ENCODE measurements around the gene CHD9NB.
"Not testable (repeated sequence)": the region's sequence is repeated elsewhere in the genome, so short reads cannot be mapped to it uniquely, and the experiment has no call there.

The CHD9NB gene

DNA sequence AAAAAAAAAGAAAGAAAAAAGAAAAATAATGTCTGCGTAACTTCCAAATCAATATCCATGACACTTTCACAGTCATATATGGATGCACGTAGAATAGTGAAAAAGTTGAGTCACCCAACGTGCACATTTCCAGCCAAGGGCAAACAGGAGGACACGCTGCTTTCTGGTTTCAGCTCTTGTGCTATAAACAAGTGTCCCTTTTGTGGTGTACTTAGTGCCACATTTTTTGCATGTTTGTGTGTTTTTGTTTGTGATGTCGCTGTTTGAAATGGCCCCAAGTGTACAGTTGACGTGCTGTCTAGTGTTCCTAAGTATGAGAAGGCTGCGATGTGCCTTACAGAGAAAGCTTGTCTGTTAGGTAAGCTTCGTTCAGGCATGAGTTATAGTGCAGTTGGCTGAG is 5.0 kb upstream of the CHD9NB start:
- DNase-seq (ENCODE audit: low read depth in 2 of 2): no peak

DNA sequence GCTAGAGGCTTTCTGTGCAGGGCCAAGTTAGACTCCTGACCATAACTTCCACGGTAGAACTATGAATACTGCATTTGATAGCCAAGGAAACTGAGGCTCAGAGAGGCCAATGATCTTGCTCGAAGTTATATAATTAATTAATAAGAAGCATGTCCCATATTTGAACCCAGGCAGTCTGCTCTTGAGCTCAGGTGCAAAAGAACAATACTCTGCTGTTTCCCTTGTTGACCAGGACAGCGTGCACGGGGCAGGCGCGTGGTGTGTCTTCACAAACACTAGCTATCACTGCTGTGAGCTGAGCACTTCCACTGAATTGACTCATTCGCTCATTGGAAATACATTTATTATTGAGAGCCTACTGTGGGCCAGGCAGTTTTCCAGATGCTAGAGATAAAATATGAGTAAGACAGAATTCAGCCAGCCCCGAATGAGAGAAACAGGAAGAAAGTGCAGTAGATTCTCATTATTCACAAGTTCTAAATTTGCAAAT is 3.7 kb upstream of the CHD9NB start:
- no peak for DNase-seq (ENCODE audit: low read depth in 2 of 2)

DNA sequence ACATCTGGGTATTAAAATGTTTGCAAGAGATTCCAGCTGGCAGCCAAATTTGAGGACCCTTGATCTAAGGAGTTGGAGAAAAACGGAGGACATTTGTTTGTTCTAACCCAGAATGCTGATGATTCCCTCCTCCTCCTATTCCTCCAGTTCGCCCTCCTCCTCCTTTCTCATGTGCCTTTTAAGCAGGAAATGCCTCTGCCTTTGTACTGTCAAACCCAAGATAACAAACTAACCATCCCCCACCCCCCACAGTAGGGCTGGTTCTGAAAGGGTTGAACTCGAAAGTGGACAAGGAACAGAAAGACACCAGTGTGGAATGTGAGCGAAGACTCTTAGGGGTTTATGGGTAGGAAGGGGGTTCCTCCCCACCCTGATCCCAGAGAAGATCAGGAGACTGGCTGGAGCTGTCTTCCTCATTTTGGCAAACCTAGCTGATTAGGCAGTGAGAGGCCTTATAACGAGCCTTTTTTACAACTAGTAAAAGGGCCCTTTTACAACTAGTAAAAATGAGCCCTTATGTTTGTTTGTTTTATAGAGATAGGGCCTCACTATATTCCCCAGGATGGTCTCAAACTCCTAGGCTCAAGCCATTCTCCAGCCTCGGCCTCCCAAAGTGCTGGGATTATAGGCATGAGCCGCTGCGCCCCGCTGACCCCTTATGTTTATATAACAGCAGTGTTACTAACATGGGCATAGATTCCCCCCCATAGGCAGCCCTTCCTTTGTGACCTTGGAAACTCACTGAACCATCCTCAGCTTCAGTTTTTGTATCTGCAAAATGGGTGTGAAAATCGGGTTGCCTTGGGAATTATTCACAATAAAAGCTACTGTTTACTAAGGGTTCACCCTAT is 3.1 kb upstream of the CHD9NB start:
- DNase-seq (ENCODE audit: low read depth in 2 of 2): no peak

DNA sequence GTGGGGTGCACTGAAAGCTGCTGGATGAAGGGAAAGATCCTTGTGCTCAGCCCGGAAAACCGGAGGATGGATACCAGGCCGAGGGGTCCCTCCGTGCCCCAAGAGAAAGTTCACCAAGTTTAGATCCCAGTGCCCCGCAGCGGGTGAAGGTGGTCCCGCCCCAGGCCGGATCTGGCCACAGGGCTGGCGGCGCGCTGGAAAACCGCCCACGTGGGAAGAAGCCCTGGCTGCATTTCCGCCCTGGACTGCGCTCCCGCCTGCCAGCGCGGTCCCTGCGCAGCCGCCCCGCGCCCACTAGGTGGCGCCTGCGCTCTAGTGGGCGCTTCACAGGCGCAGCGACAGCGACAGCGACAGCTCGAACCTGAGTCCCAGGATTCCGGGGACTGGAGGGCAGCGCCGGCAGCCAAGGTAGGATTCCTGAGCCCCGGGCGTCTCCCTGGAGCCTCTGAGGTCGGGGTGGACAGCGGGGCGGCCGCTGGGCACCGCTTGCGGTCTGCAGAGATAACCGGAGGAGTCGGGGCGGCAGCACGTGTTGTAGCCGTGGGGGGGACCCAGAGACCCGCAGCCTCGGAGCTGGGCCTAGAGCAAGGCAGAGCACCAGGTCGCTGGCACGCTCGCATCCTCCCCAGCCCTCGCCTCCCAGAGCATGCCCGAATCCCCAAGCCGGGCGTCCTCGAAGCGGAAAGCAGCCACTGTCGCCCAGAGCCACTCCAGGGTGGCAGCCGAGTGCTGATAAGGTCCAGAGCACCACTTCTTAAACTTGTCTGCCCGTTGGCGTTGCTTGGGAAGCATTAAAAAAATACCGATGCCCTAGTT is 2.2 kb upstream of the CHD9NB start, which contains the start of gene CHD9:
TSS of gene CHD9 (plus strand) at position 322 of the 816 bp plus-strand sequence. CDS start 101,099 bp downstream, outside the sequence.
- DNase-seq (ENCODE audit: low read depth in 2 of 2): peak; percentile 51 to 55

DNA sequence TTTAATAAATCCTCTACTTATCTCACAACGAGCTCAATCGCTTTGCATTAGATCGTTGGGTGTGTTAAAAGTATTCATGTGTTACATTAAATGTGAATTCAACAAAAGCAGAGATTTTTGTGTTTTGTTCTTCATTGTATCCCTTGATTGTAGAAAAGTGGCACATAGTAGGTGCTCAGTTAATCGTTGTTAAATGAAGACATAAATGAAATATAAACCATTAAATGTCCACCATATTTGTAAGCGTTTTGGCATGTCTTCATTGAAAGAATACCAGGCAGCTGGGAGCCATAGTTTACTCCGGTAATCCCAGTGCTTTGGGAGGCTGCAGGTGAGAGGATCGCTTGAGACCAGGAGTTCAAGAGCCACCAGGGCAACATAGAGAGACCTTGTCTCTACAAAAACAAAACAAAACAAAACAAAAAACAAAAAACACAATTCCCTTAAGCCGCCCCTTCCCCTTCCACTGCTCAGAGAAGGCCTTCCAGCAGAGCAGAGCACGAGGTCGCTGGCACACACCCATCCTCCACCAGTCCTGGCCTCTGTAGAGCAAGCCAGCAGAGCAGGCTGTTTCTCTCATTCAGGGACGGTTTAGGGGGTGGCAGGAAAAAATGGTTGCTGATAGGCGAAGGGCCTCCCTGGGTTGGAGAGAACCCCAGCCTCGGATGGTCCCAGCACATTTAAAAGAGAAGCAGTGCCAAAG is 1.4 kb upstream of the CHD9NB start:
- peak; percentile 12 to 17 for DNase-seq (ENCODE audit: low read depth in 2 of 2)

DNA sequence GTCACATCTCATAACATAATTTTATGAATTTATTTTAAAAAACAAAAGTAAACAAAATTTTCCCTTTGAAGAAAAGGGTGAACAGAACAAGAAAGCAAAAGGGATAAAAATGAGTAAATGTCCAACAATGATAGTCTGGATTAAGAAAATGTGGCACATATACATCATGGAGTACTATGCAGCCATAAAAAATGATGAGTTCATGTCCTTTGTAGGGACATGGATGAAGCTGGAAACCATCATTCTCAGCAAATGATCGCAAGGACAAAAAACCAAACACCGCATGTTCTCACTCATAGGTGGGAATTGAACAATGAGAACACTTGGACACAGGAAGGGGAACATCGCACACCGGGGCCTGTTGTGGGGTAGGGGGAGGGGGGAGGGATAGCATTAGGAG is 1.4 kb downstream of the CHD9NB start:
- DNase-seq (ENCODE audit: low read depth in 2 of 2): not testable (repeated sequence)

DNA sequence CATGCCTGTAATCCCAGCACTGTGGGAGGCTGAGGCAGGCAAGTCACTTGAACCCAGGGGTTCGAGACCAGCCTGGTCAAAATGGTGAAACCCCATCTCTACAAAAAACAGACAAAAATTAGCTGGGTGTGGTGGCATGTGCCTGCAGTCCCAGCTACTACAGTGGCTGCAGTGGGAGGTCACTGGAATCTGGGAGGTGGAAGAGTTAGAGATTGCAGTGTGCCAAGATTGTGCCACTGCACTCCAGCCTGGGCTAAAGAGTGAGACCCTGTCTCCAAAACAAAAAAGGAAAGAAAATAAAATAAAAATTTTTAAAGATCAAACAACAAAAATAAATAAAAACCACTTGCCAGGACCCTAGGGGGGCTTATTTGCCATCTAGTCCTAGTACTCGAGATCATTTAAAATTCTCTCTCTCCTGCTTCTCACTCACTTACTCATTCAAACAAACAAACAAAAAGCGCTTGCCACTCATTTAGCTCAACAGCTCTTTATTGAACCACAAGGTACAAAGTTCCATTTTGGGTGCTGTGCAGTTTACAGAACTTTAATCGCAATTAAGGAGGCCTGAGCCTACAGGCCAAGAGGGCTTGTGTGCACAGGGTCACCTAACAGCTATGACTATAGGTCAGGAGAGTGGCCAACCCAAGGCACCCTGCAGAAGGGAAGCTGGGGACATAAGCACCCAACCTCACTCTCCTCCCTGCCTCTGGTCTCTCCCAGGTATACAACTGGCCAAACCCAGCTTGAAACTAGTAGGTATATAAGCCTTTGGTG is 4.4 kb downstream of the CHD9NB start:
- no peak for DNase-seq (ENCODE audit: low read depth in 2 of 2)

DNA sequence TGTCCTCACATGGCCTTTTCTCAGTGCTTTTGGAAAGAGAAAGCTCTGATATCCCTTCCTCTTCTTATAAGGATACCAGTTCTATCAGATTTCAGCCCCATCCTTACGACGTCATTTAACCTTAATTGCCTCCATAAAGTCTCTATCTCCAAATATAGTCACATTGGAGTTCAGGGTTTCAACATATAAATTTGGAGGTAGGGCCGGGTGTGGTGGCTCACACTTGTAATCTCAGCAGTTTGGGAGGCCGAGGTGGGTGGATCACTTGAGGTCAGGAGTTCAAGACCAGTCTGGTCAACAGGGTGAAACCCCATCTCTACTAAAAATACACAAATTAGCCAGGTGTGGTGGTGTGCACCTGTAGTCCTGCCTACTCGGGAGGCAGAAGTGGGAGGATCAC is 5.2 kb downstream of the CHD9NB start:
- DNase-seq (ENCODE audit: low read depth in 2 of 2): not testable (repeated sequence)

DNA sequence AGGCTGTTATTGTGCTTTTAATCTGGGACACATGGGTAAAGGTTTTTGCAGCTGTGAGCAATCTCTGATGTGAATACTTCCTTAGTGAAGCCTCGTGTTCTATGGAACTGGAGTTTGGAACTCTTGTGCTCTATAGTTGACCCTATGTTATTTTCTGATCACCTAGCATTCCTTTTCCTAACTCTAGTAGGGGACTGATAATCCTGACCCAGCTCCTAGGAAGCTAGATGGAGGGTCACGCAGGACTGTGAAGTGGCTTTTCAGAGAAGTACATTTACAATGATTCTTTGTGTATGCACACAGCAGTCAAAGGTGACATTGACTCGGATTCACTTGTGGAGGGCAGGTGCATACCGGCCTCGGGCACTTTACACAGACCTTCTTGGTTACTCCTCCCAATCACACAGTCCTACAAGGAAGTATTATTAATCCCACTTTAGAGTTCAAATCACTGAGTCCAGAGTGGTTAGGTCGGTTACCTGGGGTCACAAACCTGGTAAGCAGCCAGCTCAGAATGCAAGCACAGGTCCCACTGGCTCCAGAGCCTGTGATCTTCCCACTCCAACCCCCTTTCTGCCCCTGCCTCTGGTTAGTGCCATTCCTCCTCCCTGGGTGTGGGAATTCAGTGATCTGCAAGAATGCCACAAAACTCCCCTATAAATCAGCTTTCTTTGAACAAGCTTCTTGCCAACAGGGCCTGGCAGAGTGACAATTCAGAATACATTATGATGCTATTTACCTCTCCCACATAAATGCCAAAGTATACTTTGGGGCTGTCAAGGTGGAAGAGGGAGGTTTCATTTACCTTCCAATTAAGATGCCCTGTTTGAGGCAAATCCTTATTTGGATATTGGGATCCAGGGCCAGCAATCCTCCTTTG is 7.1 kb downstream of the CHD9NB start:
- DNase-seq (ENCODE audit: low read depth in 2 of 2): no peak

DNA sequence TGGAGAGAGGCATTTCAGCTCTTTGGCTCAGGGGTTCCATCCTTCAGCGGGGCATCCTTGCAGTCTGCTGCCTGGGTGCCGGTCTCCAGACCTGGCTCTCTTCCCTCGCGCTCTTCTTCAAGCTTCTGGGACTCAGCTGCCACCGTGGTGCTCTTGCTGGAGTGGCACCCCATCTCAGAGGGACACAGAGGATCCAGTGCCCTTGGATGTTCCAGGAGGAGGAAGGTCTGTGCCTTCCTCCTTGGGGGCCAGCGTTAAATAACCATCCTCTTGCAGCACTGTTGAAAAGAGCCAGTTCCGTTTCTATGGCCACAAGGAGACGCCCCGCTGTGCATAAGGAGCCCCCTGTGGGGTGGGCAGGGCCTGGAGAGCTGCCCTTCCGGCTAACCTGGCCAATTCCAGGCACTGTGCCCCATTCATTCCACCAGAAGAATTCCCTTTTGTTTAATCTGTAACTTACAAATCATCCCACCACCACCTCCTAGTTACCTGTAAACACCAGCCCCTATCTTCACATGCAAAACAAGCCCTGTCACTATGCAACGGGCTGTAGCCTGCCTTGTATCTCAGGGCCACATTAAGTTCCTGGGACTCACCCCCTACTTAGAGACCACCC is 8.6 kb downstream of the CHD9NB start:
- no peak for DNase-seq (ENCODE audit: low read depth in 2 of 2)

DNA sequence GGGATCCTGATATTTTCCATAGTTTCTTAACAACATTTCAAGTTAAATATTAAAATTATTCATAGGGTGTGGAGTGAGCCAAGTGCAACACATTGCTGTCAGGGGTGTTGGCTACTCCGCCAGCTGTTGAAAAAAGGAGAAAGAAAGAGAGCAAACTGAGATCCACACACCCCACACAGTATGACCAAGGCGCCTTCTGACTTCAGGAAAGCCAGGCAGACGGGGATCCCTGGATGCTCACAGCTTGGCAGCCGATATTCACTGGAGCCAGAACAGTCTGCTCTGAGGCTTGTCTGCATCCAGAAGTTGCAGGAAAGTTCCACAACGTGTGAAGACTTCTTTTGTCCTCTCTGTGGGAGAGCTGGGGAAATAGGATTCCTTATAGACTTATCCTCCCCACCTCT is 9.3 kb downstream of the CHD9NB start:
- DNase-seq (ENCODE audit: low read depth in 2 of 2): no peak

DNA sequence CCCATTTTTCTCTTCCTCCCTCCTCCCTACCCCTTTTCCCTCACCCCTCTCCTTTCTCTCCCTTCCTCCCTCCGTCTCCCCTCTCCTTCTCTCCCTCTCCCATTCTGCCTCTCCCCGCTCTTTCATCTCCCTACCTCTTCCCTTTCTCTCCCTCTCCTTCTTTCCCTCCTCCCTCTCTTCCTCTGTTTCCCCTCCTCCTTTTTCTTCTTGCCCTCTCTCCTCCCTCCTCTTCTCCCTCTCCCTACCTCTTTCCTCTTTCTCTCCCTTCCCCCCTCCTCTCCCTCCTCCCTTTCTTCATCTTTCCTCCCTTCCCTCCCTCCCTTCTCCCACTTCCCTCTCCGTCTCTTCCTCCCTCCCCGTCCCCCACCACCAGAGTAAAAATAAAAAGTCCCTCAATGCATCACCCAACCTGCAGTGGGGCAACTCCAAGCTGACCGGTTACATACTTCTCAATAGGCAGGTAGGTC is 10.4 kb downstream of the CHD9NB start:
- DNase-seq (ENCODE audit: low read depth in 2 of 2): no peak

DNA sequence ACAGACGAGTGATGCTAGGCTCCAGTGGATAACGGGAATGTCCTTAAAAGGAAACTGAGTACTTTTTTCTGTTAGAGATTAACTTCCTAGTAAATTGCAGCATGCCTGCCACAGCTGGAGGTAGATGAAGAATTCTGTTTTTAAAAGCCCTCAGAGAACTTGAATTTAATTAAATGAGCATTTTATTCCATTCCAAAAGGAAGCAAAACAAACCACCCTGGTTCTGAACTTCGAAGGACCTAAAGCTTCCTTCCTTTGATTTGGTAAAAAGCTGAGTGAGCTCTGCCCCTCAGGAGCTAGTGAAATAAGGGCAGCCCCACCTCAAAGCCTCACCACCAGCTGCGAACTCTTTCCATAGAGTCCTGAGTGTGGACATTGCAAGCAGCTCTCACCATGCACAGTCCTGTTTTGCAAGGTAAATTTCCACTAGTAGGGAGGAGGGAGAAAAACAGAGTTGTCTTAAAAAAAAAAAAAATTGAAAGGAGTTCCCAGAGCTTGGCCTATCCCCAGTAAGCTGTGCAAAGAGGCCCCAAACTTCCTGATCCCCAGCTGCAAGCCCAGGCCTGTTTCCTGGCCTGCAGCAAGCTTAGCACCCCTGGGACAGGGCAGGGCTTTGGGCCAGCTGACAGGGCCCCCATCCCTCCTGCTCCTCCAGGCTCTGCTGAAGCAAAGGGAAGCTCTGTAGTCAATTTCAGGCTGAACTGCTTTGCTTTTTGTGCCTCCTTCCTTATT is 11.2 kb downstream of the CHD9NB start:
- no peak for DNase-seq (ENCODE audit: low read depth in 2 of 2)

DNA sequence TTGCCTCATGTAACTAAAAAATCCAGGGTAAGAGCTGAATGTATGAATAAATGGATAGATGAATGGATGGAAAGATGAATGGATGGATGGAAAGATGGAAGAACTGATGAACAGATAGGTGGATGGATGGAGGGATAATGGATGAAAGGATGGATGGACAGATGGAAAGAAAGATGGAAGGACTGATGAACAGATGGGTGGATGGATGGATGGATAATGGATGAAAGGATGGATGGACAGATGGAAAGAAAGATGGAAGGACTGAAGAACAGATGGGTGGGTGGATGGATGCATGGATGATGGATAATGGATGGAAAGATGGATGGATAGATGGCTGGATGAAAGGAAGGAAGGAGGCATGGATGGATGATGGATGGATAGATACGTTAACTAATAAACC is 11.9 kb downstream of the CHD9NB start:
- DNase-seq (ENCODE audit: low read depth in 2 of 2): no peak

DNA sequence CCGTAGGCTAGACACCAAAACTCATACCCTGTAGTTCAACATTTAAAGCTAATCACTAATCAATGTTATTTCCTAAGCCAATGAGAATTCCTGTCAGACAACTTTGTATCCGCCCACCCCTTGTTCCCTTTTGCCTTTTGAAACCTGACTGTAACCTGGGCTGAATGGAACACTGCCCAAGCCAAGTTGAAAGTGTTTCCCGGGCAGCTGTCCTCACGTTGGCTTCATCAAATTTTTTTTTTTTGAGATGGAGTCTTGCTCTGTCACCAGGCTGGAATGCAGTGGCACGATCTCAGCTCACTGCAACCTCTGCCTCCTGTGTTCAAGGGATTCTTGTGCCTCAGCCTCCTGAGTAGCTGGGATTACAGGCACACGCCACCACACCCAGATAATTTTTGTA is 16.0 kb downstream of the CHD9NB start:
- DNase-seq (ENCODE audit: low read depth in 2 of 2): not testable (repeated sequence)

DNA sequence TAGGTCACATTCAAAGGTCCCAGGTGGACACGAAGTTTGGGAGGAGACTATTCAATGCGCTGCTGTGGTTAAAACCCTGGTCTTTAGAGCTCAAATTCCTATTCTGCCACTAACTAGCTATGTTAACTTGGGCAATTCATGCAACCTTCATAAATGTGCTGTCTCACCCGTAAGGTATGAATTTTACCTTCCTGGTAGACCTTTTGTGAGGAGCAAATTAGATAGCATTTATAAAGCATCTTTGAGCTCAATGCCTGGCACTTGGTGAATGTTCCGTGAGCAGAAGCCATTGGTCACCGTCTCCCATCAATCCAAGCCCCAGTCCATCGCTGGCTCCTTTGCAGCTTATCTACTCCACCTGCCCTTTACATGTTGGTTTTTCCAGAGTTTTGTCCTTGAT is 16.6 kb downstream of the CHD9NB start:
- no peak for DNase-seq (ENCODE audit: low read depth in 2 of 2)

DNA sequence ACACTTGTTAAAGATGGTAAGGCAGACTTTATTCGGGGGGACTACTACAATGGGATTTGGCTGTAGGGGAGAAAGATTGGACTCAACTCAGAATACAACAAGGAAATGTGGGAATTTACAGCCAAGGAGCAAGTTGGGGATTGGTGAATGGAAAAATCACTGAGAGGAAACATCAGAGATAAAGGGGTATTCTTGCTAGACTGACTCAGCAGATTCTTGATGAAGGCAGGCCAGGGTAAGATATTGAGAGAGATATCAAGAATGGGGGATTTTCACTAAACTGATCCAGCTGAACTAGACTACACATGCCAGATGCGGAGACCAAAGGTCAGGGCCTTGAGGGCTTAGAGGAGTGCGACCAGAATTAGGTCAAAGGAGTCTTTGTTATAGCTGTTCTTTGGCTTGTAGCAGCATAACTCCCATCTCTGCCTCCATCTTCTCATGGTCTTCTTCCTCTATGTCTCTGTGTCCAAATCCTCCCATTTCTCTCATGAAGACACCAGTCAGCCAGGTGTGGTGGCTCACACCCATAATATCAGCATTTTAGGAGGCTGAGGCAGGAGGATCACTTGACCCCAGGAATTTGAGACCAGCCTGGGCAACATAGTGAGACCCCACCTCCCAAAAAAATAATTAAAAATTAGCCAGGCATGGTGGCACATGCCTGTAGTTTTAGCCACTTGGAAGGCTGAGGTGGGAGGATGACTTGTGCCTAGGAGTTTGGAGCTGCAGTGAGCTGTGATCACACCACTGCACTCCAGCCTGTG is 17.3 kb downstream of the CHD9NB start:
- no peak for DNase-seq (ENCODE audit: low read depth in 2 of 2)

DNA sequence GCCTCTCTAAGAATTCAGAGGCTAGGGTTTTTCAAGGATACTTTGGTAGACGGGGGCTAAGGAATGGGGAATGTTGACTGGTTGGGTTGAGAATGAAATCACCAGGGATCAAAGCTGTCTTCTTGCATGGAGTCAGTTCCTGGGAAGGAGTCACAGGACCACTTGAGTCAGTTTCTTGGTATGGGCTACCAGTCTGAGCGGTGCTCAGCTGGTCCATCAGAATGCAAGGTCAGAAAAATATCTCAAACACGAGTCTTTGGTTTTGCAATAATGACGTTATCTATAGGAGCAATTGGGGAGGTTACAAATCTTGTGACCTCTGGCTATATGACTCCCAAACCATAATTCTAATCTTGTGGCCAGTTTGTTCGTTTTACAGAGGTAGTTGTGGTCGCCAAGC is 18.4 kb downstream of the CHD9NB start:
- no peak for DNase-seq (ENCODE audit: low read depth in 2 of 2)

All from stimulated activated CD4-positive, alpha-beta T cell treated with anti-CD3 and anti-CD28 coated beads, Interleukin-4, amount 100 ng/mL, for 48 hours (primary cell).